ENCODE measurements around the gene PCDHGA9.
A peak's percentile ranks its signal among the peaks of the same experiment; 100 is the strongest.
"Not testable (repeated sequence)": the region's sequence is repeated elsewhere in the genome, so short reads cannot be mapped to it uniquely, and the experiment has no call there.

- peak; percentile 78 for TF ChIP-seq CTCF (conservative IDR thresholded peaks at IDR 0.05)
- not testable (repeated sequence) for TF ChIP-seq ZFX (IDR thresholded peaks at IDR 0.05)
These were observed 5.4 kb downstream of the PCDHGA9 start, which contains the start of gene PCDHGB6 for GRCh38 chr5:141407790-141408505.

Measured in C4-2B (cell line).